PC-9 (cell line): Measurements from ENCODE around the gene EPHB2.

Source experiments
- CTCF ChIP-seq: fragments of 200-600 bp; sonication (generic); conservative IDR thresholded peaks from 2 replicates; pipeline ENCODE4 v1.6.1; 2017; ENCODE audit warnings: mixed run types, antibody characterized with exemption, mild to moderate bottlenecking, moderate library complexity
- EZH2 ChIP-seq: fragments of 200-600 bp; sonication (generic); IDR thresholded peaks from 2 replicates; pipeline ENCODE4 v1.8.0; 2017; ENCODE audit warnings: antibody characterized with exemption, low read depth

DNA sequence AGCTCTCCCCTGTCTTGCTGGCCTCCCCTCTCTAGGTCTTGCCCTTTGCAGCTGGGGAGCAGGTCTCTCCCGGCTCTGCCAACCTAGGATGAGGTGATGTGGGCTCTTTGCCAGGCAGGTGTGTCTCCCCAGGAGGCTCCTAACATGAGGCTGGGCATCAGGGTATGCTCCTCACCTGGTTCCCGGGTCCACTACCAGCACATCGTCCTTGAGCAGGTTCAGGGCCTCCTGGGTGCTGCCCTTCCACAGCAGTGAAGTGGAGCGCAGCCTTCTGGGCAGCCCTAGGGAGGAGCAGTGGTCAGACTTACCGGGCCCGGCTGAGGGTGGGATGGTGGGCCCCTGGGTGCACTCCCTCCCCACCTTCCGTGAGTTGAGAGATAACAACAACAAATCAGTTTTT, 244.5 kb downstream of the EPHB2 start:
- no peak for TF ChIP-seq EZH2
- TF ChIP-seq CTCF = no peak
